ENCODE measurements around the gene CD47. TPM values are rescaled to one million over a fixed set of nuclear protein-coding genes. Genes with fewer than 3 reads are reported as not detected.

CD47 gene
- total RNA-seq, 2 experiments from 2014 or later, result 154 to 157 TPM

GRCh38 chr3:108076564-108076963, 14.3 kb downstream of the CD47 start:
- POLR2A ChIA-PET, result no interaction called here
- ATAC-seq (ENCODE audit: low read depth) (no peak), DNase-seq (no peak)
- no peak overlapping the region for H3K27ac Mint-ChIP-seq
- peaks cover 49% of the 10 kb centered on the region for H3K4me1 Mint-ChIP-seq
- peaks cover 41% of the 10 kb centered on the region for H3K36me3 Mint-ChIP-seq
- no peaks in the 10 kb centered on the region for H3K27me3 Mint-ChIP-seq
- H3K4me3 Mint-ChIP-seq, result no peak overlapping the region
- H3K9me3 Mint-ChIP-seq, result no peaks in the 10 kb centered on the region

DNA sequence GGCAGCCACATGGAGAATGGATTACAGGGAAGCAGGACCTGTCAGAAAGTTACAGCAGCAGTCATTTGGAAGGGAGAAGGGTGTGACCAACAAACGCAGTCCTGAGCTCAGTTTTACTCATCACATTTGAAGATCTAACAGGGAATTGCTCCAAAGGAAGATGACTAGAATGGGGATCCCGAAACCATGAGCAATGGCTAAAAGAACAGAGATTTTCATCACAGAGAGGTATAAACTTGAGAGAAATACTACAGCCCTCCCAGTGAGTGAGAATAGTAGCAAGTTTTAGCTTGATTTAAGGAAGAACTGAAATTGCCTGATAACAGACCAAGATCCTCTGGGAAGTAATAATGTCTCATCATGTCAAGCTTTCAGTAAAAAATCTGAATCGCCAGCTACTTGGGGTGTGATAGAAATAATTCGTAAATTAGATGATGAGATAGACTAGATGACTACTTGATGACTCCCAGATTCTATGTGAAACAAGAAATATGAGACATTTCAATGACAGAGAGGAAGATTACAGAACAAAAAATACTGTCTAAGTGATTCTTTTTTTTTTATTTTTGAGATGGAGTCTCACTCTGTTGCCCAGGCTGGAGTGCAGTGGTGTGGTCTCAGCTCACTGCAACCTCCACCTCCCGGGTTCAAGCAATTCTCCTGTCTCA, 16.9 kb downstream of the CD47 start:
- ATAC-seq (ENCODE audit: low read depth), result no peak
- peaks cover 46% of the 10 kb centered on the region for H3K36me3 Mint-ChIP-seq
- DNase-seq, result no peak
- no peak overlapping the region for H3K4me3 Mint-ChIP-seq
- POLR2A ChIA-PET, result interaction anchor here (1.6 kb wide), 1 partner anchor 52 kb away, joined by 5 read pairs; no protein-coding TSS in a partner anchor
- no peaks in the 10 kb centered on the region for H3K9me3 Mint-ChIP-seq
- no peaks in the 10 kb centered on the region for H3K27me3 Mint-ChIP-seq
- peaks cover 49% of the 10 kb centered on the region for H3K4me1 Mint-ChIP-seq
- H3K27ac Mint-ChIP-seq, result no peak overlapping the region

DNA sequence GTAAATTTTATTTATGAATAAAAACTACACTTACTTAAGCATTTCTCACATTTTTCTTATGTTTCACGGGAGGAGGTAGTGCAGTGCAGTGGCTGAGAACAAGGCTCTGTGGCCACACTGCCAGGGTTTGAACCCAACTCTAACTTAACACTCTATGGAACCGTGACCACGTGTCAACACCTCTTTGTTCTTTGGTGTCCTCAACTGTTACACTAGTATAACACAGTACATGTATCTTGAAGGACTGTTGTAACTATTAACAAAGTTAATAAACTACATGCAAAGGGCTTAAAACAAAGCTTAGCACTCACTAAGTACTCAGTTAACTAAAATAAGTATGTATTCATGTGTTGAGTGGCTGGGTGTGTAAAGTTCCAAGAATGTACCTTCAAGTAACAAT, 19.5 kb downstream of the CD47 start:
- no peak overlapping the region for H3K4me3 Mint-ChIP-seq
- H3K4me1 Mint-ChIP-seq, result peaks cover 49% of the 10 kb centered on the region
- ATAC-seq (ENCODE audit: low read depth) (peak; percentile 69), DNase-seq (no peak)
- H3K36me3 Mint-ChIP-seq, result peaks cover 36% of the 10 kb centered on the region
- no peak overlapping the region for H3K27ac Mint-ChIP-seq
- POLR2A ChIA-PET, result no interaction called here
- no peaks in the 10 kb centered on the region for H3K27me3 Mint-ChIP-seq
- H3K9me3 Mint-ChIP-seq, result no peaks in the 10 kb centered on the region

GRCh38 chr3:108070356-108070755, 20.5 kb downstream of the CD47 start:
- H3K4me1 Mint-ChIP-seq, result peaks cover 50% of the 10 kb centered on the region
- no peaks in the 10 kb centered on the region for H3K27me3 Mint-ChIP-seq
- peaks cover 43% of the 10 kb centered on the region for H3K36me3 Mint-ChIP-seq
- no peak overlapping the region for H3K4me3 Mint-ChIP-seq
- ATAC-seq (ENCODE audit: low read depth) (no peak), DNase-seq (no peak)
- H3K27ac Mint-ChIP-seq, result peak overlapping the region; percentile 26
- POLR2A ChIA-PET, result no interaction called here
- H3K9me3 Mint-ChIP-seq, result no peaks in the 10 kb centered on the region

- no peak for ATAC-seq (ENCODE audit: low read depth)
- H3K27me3 Mint-ChIP-seq, result no peaks in the 10 kb centered on the region
- H3K9me3 Mint-ChIP-seq, result no peaks in the 10 kb centered on the region
- H3K27ac Mint-ChIP-seq, result no peak overlapping the region
- peaks cover 48% of the 10 kb centered on the region for H3K36me3 Mint-ChIP-seq
- no peak for DNase-seq
- H3K4me1 Mint-ChIP-seq, result peaks cover 49% of the 10 kb centered on the region
- no peak overlapping the region for H3K4me3 Mint-ChIP-seq
- POLR2A ChIA-PET, result no interaction called here
These were observed 23.1 kb downstream of the CD47 start for GRCh38 chr3:108067768-108068167.

GRCh38 chr3:108065096-108065495, 25.7 kb downstream of the CD47 start:
- POLR2A ChIA-PET, result interaction anchor here (0.7 kb wide), 1 partner anchor 82 kb away, joined by 5 read pairs; no protein-coding TSS in a partner anchor
- H3K27me3 Mint-ChIP-seq, result no peaks in the 10 kb centered on the region
- H3K4me1 Mint-ChIP-seq, result peaks cover 34% of the 10 kb centered on the region
- peaks cover 52% of the 10 kb centered on the region for H3K36me3 Mint-ChIP-seq
- no peak for ATAC-seq (ENCODE audit: low read depth)
- no peak for DNase-seq
- no peak overlapping the region for H3K4me3 Mint-ChIP-seq
- no peaks in the 10 kb centered on the region for H3K9me3 Mint-ChIP-seq
- H3K27ac Mint-ChIP-seq, result no peak overlapping the region

- POLR2A ChIA-PET, result no interaction called here
- no peak overlapping the region for H3K4me3 Mint-ChIP-seq
- H3K4me1 Mint-ChIP-seq, result peaks cover 31% of the 10 kb centered on the region
- no peaks in the 10 kb centered on the region for H3K27me3 Mint-ChIP-seq
- H3K9me3 Mint-ChIP-seq, result no peaks in the 10 kb centered on the region
- no peak for DNase-seq
- no peak for ATAC-seq (ENCODE audit: low read depth)
- H3K36me3 Mint-ChIP-seq, result peaks cover 51% of the 10 kb centered on the region
- H3K27ac Mint-ChIP-seq, result no peak overlapping the region
These were observed 26.4 kb downstream of the CD47 start for GRCh38 chr3:108064293-108064887.

GRCh38 chr3:108062051-108062450, 28.8 kb downstream of the CD47 start:
- DNase-seq (no peak), ATAC-seq (ENCODE audit: low read depth) (no peak)
- POLR2A ChIA-PET, result interaction anchor here (0.7 kb wide), 1 partner anchor 114 kb away, joined by 3 read pairs; no protein-coding TSS in a partner anchor
- H3K36me3 Mint-ChIP-seq, result peaks cover 59% of the 10 kb centered on the region
- H3K4me3 Mint-ChIP-seq, result no peak overlapping the region
- no peak overlapping the region for H3K27ac Mint-ChIP-seq
- peaks cover 25% of the 10 kb centered on the region for H3K4me1 Mint-ChIP-seq
- no peaks in the 10 kb centered on the region for H3K9me3 Mint-ChIP-seq
- H3K27me3 Mint-ChIP-seq, result no peaks in the 10 kb centered on the region

DNA sequence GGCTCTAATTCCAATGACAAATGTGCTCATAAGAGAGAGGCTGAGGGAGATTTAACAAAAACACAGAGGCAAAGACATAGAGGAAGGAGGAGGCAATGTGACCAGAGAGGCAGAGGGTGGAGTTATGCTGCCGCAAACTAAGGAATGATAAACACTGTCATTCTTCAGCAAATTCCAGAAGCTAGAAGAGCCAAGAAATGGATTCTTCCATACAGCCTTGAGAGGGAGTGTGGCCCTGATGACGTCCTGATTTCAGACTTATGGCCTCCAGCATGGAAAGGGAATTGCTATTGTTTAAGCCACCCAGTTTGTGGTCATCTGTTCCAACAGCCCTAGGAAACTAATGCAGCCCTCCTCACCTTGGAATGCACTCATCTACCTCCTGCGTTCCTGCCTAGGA, 30.5 kb downstream of the CD47 start:
- no peak for ATAC-seq (ENCODE audit: low read depth)
- POLR2A ChIA-PET, result no interaction called here
- no peak for DNase-seq
- no peaks in the 10 kb centered on the region for H3K9me3 Mint-ChIP-seq
- no peaks in the 10 kb centered on the region for H3K27me3 Mint-ChIP-seq
- H3K36me3 Mint-ChIP-seq, result peaks cover 56% of the 10 kb centered on the region
- peaks cover 28% of the 10 kb centered on the region for H3K4me1 Mint-ChIP-seq
- no peak overlapping the region for H3K27ac Mint-ChIP-seq
- H3K4me3 Mint-ChIP-seq, result no peak overlapping the region

DNA sequence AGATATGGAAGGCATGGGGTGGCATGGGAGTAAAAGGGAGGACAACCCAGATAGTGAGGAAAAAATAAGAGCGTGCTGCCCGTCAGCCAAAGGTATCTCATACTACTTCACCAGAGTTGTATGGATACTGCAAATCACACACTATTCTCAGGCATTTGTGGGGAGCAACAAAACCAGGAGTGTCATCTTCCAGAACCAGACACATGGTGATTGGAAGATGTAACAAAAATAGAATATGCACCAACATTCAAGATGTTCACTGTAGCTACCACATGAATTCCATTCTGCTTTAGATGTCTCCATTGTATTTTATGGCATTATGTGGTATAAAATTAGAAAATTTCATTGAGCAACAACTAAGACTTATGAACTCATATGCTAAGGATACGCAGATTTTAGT, 34.9 kb downstream of the CD47 start:
- Mint-ChIP-seq H3K4me3 (peak overlapping the region; percentile 18), H3K27me3 (no peaks in the 10 kb centered on the region), H3K9me3 (no peaks in the 10 kb centered on the region), H3K36me3 (peaks cover 60% of the 10 kb centered on the region), H3K27ac (peak overlapping the region; percentile 13), H3K4me1 (peaks cover 29% of the 10 kb centered on the region)
- POLR2A ChIA-PET, result no interaction called here
- ATAC-seq (ENCODE audit: low read depth) (no peak), DNase-seq (no peak)

DNA sequence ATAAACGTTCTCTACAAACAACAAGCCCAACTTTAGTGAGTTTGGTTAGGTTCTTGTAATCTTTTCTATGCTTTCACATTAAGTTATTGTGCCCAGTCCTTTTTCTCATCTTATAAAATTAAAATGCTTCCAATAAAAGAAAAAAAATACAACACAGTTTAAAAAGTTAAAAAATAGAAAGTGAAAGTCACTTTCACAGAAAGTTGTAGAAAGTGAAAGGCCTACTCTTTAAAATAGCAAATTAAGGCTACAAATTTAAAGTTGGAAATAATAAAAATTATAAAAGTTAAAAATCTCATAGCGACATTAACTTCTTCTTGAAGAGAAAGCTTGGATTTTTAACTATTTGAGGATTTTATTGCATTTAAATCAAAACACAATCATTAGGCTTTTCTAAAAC, 35.9 kb downstream of the CD47 start:
- Mint-ChIP-seq H3K9me3 (no peaks in the 10 kb centered on the region), H3K4me1 (peaks cover 27% of the 10 kb centered on the region), H3K4me3 (no peak overlapping the region), H3K36me3 (peaks cover 57% of the 10 kb centered on the region), H3K27me3 (no peaks in the 10 kb centered on the region), H3K27ac (no peak overlapping the region)
- ATAC-seq (ENCODE audit: low read depth) (no peak), DNase-seq (no peak)
- POLR2A ChIA-PET, result no interaction called here

- Mint-ChIP-seq H3K9me3 (no peaks in the 10 kb centered on the region), H3K27me3 (no peaks in the 10 kb centered on the region), H3K27ac (peak overlapping the region; percentile 82), H3K4me1 (peaks cover 28% of the 10 kb centered on the region), H3K36me3 (peaks cover 60% of the 10 kb centered on the region), H3K4me3 (no peak overlapping the region)
- ATAC-seq (ENCODE audit: low read depth) (no peak), DNase-seq (no peak)
- POLR2A ChIA-PET, result interaction anchor here (0.5 kb wide), 1 partner anchor 79 kb away, joined by 4 read pairs; no protein-coding TSS in a partner anchor
These were observed 37.3 kb downstream of the CD47 start for GRCh38 chr3:108053483-108053882.

- H3K4me1 Mint-ChIP-seq, result peaks cover 27% of the 10 kb centered on the region
- no peak overlapping the region for H3K4me3 Mint-ChIP-seq
- peak overlapping the region; percentile 82 for H3K27ac Mint-ChIP-seq
- no peak for ATAC-seq (ENCODE audit: low read depth)
- peaks cover 57% of the 10 kb centered on the region for H3K36me3 Mint-ChIP-seq
- H3K9me3 Mint-ChIP-seq, result no peaks in the 10 kb centered on the region
- POLR2A ChIA-PET, result no interaction called here
- no peak for DNase-seq
- no peaks in the 10 kb centered on the region for H3K27me3 Mint-ChIP-seq
These were observed 37.8 kb downstream of the CD47 start for GRCh38 chr3:108053067-108053466.

- Mint-ChIP-seq H3K27ac (no peak overlapping the region), H3K36me3 (peaks cover 63% of the 10 kb centered on the region), H3K9me3 (no peaks in the 10 kb centered on the region), H3K4me3 (no peak overlapping the region), H3K27me3 (no peaks in the 10 kb centered on the region), H3K4me1 (peaks cover 27% of the 10 kb centered on the region)
- DNase-seq, result no peak
- ATAC-seq (ENCODE audit: low read depth), result no peak
- POLR2A ChIA-PET, result no interaction called here
These were observed 39.8 kb downstream of the CD47 start for GRCh38 chr3:108051005-108051404.
